Gastrocnemius medialis (tissue), 4 donors: ENCODE measurements around the gene FBXO7. TPM values are rescaled to one million over a fixed set of nuclear protein-coding genes. Genes with fewer than 3 reads are reported as not detected.

Experiments used
- ATAC-seq, 2 donors: fragments of 150-250 bp; one replicate each; pipeline ENCODE4 v1.9.1; 2016
- DNase-seq, 2 donors: peaks; one replicate each; pipeline ENCODE4 v3.0.0-alpha.2; 2019
- H3K27ac ChIP-seq, 4 donors: fragments of 200-600 bp; sonication (generic); 1 replicate in 1 of 4; 2 replicates in 3 of 4; pipeline ENCODE4 v1.5.1; 2016 to 2018; ENCODE audit warnings: mild to moderate bottlenecking in 2 of 4, moderate library complexity in 1 of 4
- H3K27me3 ChIP-seq, 3 donors: fragments of 200-600 bp; sonication (generic) in 2 of 3; 1 replicate in 1 of 3; 2 replicates in 2 of 3; pipeline versions ENCODE4 v1.5.1 to v1.6.0; 2016 to 2019; ENCODE audit warnings: mild to moderate bottlenecking in 1 of 3, moderate library complexity in 1 of 3
- H3K36me3 ChIP-seq, 2 donors: fragments of 200-600 bp; sonication (generic) in 1 of 2; one replicate each; pipeline ENCODE4 v1.5.1; 2017 to 2018
- H3K4me1 ChIP-seq, 2 donors: fragments of 200-600 bp; sonication (generic) in 1 of 2; one replicate each; pipeline ENCODE4 v1.5.1; 2016 to 2017; ENCODE audit warnings: mild to moderate bottlenecking in 2 of 2
- H3K4me3 ChIP-seq, 4 donors: fragments of 200-600 bp; sonication (generic) in 3 of 4; 1 replicate in 1 of 4; 2 replicates in 3 of 4; pipeline ENCODE4 v1.5.1; 2016 to 2019; ENCODE audit warnings: mild to moderate bottlenecking in 2 of 4
- H3K9me3 ChIP-seq, 3 donors: fragments of 200-600 bp; sonication (generic) in 2 of 3; 1 replicate in 1 of 3; 2 replicates in 2 of 3; pipeline ENCODE4 v1.5.1; 2016 to 2019
- POLR2A ChIP-seq, 2 donors: fragments of 450-650 bp; IDR thresholded peaks; one replicate each; pipeline ENCODE4 v1.6.1; 2017; ENCODE audit warnings: antibody characterized with exemption in 2 of 2, mild to moderate bottlenecking in 2 of 2, moderate library complexity in 2 of 2
- in situ Hi-C, 4 donors: fragments of 200-750 bp; cut with MboI; loops; one replicate each; pipeline versions ENCODE4 v1.15.0 to v1.8.0; 2017; ENCODE audit warnings: low sequenced_read_pairs in 4 of 4
- intact Hi-C: fragments of 100-400 bp; cut with DNase I; formaldehyde crosslinking; loops from one replicate; pipeline ENCODE4 v1.15.1; 2023; ENCODE audit warnings: low total_unique reads
- total RNA-seq, 4 donors: library from RNA; depleted of rRNA; stranded (reverse); fragments of >200 nt; gene quantifications; one replicate each; pipeline versions ENCODE4 v1.1.0 to v1.2.3, GENCODE V29; 2016
- TF ChIP-seq, protein P1 (sequence below), 5 experiments: fragments of 450-650 bp in 3 of 5; fragments of 200-600 bp in 2 of 5; sonication (generic) in 2 of 5; IDR thresholded peaks in 4 of 5; conservative IDR thresholded peaks in 1 of 5; 1 replicate in 4 of 5; 2 replicates in 1 of 5; pipeline ENCODE4 v1.5.1; 2016 to 2019; ENCODE audit warnings: antibody characterized with exemption in 5 of 5, mild to moderate bottlenecking in 3 of 5, moderate library complexity in 3 of 5

Gene FBXO7
- total RNA-seq, 4 donors from 2014 or later, result 30.6 to 40.7 (median 31.8) TPM

- intact Hi-C loops (no loop called here), in situ Hi-C loops (loop anchor here in 1 of 4 donors (25.0 kb wide), 1 partner anchor 241 kb away; no protein-coding TSS in a partner anchor)
- TF ChIP-seq, protein P1, sequence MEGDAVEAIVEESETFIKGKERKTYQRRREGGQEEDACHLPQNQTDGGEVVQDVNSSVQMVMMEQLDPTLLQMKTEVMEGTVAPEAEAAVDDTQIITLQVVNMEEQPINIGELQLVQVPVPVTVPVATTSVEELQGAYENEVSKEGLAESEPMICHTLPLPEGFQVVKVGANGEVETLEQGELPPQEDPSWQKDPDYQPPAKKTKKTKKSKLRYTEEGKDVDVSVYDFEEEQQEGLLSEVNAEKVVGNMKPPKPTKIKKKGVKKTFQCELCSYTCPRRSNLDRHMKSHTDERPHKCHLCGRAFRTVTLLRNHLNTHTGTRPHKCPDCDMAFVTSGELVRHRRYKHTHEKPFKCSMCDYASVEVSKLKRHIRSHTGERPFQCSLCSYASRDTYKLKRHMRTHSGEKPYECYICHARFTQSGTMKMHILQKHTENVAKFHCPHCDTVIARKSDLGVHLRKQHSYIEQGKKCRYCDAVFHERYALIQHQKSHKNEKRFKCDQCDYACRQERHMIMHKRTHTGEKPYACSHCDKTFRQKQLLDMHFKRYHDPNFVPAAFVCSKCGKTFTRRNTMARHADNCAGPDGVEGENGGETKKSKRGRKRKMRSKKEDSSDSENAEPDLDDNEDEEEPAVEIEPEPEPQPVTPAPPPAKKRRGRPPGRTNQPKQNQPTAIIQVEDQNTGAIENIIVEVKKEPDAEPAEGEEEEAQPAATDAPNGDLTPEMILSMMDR (IDR thresholded peaks at IDR 0.05 in 4 of 5, conservative IDR thresholded peaks at IDR 0.05 in 1 of 5), result no peak
- no peak for TF ChIP-seq POLR2A (IDR thresholded peaks at IDR 0.05)
- Histone ChIP-seq H3K4me3 (no peak overlapping the region), H3K9me3 (no peaks in the 10 kb centered on the region), H3K36me3 (no peaks in the 10 kb centered on the region), H3K27ac (peak overlapping the region in 3 of 4 donors; percentile 22 to 43 (median 24)), H3K4me1 (peaks cover 8% of the 10 kb centered on the region in 2 donors), H3K27me3 (no peaks in the 10 kb centered on the region)
- DNase-seq, result no peak
- no peak for ATAC-seq
These were observed 71.9 kb downstream of the FBXO7 start for GRCh38 chr22:32546496-32546895.

DNA sequence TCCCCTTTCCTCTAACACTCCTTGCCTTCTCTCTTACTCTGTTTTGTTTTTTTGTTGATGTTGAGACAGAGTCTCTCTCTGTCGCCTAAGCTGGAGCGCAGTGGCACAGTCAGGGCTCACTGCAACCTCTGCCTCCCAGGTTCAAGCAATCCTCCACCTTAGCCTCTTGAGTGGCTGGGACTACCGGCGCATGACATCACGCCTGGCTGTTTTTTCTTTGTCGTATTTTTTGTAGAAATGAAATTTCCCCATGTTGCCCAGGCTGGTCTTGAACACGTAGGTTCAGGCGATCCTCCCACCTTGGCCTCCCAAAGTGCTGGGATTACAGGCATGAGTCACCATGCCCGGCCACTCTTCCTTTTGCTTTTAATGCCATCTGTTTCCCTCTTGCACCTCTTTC lies 72.3 kb downstream of the FBXO7 start:
- TF ChIP-seq, protein P1 (IDR thresholded peaks at IDR 0.05 in 4 of 5, conservative IDR thresholded peaks at IDR 0.05 in 1 of 5), result no peak
- TF ChIP-seq POLR2A (IDR thresholded peaks at IDR 0.05), result no peak
- Histone ChIP-seq H3K9me3 (no peaks in the 10 kb centered on the region), H3K36me3 (no peaks in the 10 kb centered on the region), H3K4me1 (peaks cover 4 to 5% of the 10 kb centered on the region in 2 donors), H3K27me3 (no peaks in the 10 kb centered on the region), H3K4me3 (no peak overlapping the region), H3K27ac (no peak overlapping the region)
- ATAC-seq (no peak), DNase-seq (no peak)
- in situ Hi-C loops, result loop anchor here in 1 of 4 donors (25.0 kb wide), 1 partner anchor 240 kb away; no protein-coding TSS in a partner anchor
- intact Hi-C loops, result no loop called here

DNA sequence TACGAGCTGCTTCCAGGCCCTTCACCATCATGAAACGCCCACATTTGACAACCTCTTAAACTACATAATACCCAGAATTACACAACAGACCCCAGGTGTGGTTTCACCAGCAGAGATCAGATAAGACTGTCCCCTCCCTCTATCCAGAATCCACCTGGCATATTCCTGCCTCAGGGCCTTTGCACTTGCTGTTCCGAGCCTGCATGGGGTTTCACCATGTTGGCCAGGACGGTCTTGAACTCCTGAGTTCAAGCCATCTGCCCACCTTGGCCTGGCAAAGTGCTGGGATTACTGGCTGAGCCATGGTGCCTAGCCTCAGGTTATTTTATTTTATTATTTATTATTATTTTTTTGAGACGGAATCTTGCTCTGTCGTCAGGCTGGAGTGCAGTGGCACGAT lies 73.4 kb downstream of the FBXO7 start:
- Histone ChIP-seq H3K27ac (no peak overlapping the region), H3K4me1 (no peaks in the 10 kb centered on the region), H3K4me3 (no peak overlapping the region), H3K36me3 (no peaks in the 10 kb centered on the region), H3K9me3 (no peaks in the 10 kb centered on the region), H3K27me3 (no peaks in the 10 kb centered on the region)
- intact Hi-C loops, result no loop called here
- DNase-seq (no peak), ATAC-seq (no peak)
- in situ Hi-C loops, result loop anchor here in 1 of 4 donors (25.0 kb wide), 1 partner anchor 239 kb away; no protein-coding TSS in a partner anchor
- TF ChIP-seq, protein P1 (IDR thresholded peaks at IDR 0.05 in 4 of 5, conservative IDR thresholded peaks at IDR 0.05 in 1 of 5), result no peak
- no peak for TF ChIP-seq POLR2A (IDR thresholded peaks at IDR 0.05)

Other genes with a start within 250 kb of the FBXO7 start
- under 1 TPM in 1 of 4 donors, not detected in 3; 0.18 TPM for gene SLC5A4, start 219.5 kb upstream of the FBXO7 start, total RNA-seq
- not detected for gene RFPL3, start 116.9 kb upstream of the FBXO7 start, total RNA-seq
- 10 to 100 TPM; 53.7 to 76.4 (median 56.6) TPM for gene RTCB, start 62.6 kb upstream of the FBXO7 start, total RNA-seq
- gene BPIFC, start 10.4 kb upstream of the FBXO7 start, total RNA-seq, result not detected